GM23248 (cell line): Measurements from ENCODE around the gene RNF149.

Experiments
- EZH2 ChIP-seq: fragments of 200-600 bp; sonication (generic); IDR thresholded peaks from 2 replicates; pipeline ENCODE4 v1.6.1; 2018; ENCODE audit warnings: antibody characterized with exemption, mild to moderate bottlenecking; ENCODE audit not compliant: insufficient read depth, poor library complexity, severe bottlenecking
- EZH2phosphoT487 ChIP-seq: fragments of 200-600 bp; sonication (generic); IDR thresholded peaks from 2 replicates; pipeline ENCODE4 v1.6.1; 2018; ENCODE audit warnings: antibody characterized with exemption, moderate library complexity, mild to moderate bottlenecking, low read depth; ENCODE audit not compliant: insufficient read depth

- TF ChIP-seq EZH2 = no peak
- TF ChIP-seq EZH2phosphoT487 = no peak
These were observed 76.4 kb downstream of the RNF149 start for GRCh38 chr2:101231937-101232730.
